Effector CD4-positive, alpha-beta T cell (primary cell): ENCODE results near the gene KBTBD7.
A peak's percentile ranks its signal among the peaks of the same experiment; 100 is the strongest.

ENCODE experiments used
- DNase-seq: peaks from one replicate; pipeline ENCODE4 v3.0.0-alpha.2; 2020
- total RNA-seq: gene quantifications from one replicate; lab custom pipeline; 2026; lab: John Stamatoyannopoulos, UW

Gene KBTBD7
- 12.8 reads per million, percentile 37 among the genes with 10 or more reads in this experiment for total RNA-seq

GRCh38 chr13:41193919-41194824 is at the start of gene KBTBD7:
KBTBD7 (minus strand) TSS chr13:41194569; CDS start chr13:41194257, 312 bp downstream.
- peak; percentile 87 for DNase-seq

DNA sequence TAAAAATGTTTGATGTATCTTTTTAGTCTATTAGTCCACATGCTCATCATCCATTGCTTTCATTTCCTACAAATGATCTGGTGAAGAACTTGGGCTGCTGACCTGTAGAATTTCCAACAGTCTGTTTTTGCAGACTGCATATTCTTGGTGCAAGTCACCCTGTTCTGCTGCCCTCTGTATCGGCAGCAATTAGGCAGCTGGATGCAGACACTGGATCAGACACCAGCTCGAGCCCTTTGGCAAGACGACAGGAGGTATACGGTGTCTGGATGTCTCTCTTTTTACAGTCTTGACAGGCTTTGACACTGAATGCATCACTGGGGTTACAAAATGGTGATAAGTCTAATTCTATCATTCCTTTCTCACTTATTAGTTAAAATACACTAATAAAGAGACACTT is 47.3 kb upstream of the KBTBD7 start:
- no peak for DNase-seq

DNA sequence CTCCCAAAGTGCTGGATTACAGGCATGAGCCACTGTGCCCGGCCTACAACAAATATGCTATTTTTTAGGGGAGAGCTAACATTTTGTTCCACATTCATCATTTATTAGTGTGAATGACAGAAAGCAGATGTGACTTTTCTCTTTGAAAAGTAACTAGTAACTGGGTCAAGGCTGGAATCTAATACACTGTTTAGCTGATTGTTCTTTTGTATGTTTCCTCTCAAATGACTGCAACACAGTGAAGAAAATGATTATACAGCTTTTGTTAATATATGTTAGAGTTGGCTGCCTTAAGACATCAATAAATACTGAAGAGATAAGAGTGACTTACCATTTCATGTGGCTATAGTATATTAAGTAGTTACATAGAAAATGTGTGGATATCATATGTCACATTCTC is 42.0 kb upstream of the KBTBD7 start:
- DNase-seq: no peak

DNA sequence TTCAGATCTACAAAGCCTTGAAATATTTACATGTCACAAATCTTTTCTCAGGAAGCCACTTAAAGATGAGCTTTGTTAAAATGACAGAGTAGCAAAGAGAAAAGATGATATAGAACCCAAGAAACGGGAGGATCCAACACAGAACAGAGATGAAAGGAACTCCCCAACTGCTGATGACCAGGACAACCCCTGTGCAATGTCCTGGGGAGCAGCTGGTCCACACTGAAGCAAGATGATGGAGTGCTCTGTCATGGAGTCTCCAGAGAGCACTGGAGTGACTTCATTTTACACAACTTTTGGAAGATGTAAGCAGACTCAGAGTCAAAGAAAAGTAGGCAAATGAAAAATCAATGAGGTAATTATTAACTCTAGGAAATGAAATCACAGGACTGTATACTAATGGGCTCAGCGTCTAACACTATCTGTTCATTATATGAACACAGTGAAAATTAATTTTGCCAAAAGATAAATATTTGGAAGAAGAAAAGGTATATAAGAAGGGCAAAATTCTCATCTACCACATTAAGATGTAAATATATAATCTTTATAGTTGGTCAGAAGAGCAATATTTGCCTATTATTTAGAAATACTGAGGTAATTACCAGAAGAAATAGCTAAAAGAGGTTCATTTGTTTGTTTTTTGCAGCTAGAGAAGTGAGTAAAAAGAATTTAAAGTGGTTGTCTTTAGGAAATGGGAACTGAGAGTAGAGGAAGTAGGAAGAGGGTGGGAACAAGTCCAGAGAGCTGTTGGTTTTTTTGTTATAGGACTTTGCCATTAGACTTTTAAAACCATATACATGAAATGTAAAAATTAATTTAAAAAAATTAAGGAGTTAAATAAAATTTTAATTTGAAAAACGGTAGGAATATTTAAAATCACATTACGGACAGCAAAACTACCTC is 38.5 kb upstream of the KBTBD7 start:
- no peak for DNase-seq

- no peak for DNase-seq
Measured at GRCh38 chr13:41231786-41232185, 37.4 kb upstream of the KBTBD7 start.

DNA sequence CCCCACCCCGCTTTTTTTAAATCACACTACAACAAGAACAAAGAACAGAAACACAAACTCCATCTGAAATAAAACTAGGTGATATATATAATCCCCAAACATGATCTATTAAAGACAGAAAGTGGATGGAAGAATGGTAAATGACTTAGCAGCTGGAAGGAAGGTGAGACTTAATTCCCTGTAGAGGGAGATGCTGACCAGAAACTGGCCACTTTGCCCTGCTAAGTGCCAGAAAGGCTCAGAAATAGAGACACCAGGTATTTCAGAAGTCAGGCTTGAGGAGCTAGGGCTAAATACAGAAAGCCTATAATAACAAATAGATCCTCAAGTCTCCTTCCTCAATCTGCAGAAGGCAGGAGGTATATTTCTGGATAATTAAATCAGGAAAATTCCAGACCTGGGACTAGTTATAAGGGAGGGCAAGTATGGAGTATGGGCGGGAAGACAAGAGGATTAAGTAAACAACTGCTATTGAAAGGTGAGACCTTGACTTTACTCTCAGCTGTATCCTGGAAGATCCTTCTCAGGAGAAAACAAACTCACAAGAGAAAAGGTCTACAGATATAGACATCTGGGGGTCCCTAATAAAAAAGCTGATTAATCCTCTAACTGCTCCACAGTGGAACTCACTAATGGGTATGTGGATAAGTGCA is 36.8 kb upstream of the KBTBD7 start:
- DNase-seq: no peak

DNA sequence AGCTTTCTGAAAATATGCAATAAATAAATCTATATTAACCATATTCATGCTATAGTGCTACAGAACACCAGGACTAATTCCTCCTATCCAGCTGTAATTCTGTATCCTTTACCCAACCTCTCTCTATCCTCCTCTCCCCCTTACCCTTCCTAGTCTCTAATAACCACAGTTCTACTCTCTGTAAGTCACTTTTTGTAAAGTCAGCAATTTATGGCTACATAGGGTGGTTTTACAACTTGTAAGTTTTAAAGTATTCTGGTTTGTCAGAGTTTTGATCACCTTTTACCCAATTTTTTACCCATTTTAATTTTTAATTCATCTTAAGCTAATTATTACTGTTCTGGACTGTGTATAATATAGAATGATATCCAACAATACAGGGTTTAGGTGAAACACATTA is 35.0 kb upstream of the KBTBD7 start:
- no peak for DNase-seq

GRCh38 chr13:41224113-41225110 is 30.0 kb upstream of the KBTBD7 start:
- no peak for DNase-seq

- DNase-seq: peak; percentile 27
Measured at GRCh38 chr13:41222259-41222852, 28.0 kb upstream of the KBTBD7 start.

GRCh38 chr13:41220401-41220800 is 26.0 kb upstream of the KBTBD7 start:
- no peak for DNase-seq

- no peak for DNase-seq
Measured at GRCh38 chr13:41216160-41216559, 21.8 kb upstream of the KBTBD7 start.

DNA sequence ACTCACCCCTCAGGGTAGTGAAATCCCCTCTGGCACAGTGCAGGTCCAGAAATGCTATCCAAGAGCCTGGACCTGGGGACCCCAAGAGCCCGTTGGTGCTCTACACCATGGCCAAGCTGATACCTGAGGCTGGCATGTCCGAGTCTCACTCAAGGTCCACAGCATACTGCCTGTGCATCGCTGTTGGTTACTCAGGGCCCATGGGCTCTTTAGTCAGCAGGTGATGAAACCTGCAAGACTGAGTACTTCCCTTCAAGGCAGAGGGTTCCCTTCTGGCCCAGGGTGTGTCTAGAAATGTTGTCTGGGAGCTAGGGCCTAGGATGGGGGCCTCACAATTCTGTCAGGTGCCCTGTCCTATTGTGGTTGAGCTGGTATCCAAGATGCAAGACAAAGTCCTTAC is 19.6 kb upstream of the KBTBD7 start:
- no peak for DNase-seq

GRCh38 chr13:41213316-41213715 is 18.9 kb upstream of the KBTBD7 start:
- DNase-seq: no peak

DNA sequence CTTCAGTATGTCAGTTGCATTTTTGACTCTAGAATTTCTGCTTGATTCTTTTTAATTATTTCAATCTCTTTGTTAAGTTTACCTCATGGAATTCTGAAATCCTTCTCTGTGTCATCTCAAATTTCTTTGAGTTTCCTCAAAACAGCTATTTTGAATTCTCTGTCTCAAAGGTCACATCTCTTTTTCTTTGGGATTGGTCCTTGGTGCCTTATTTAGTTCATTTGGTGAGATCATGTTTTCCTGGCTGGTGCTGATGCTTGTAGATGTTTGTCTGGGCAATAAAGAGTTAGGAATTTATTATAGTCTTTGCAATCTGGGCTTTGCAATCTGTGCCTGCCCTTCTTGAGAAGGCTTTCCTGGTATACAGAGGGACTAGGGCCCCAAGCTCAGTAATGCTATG is 18.5 kb upstream of the KBTBD7 start:
- no peak for DNase-seq

DNA sequence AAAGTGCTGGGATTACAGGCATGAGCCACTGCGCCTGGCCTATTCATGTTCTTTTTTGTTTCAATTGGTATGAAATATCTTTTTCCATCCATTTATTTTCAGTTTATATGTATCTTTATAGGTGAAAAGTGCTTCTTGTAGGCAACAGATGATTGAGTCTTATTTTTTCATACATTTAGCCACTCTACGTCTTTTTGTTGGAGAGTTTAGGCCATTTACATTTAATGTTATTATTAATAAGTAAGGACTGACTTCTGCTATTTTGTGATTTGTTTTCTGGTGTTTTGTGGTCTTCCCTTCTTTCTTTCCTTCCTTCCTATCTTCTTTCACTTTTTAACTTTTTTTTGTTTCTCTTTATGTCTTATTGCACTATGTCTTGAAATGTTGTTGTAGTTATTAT is 16.7 kb upstream of the KBTBD7 start:
- no peak for DNase-seq

DNA sequence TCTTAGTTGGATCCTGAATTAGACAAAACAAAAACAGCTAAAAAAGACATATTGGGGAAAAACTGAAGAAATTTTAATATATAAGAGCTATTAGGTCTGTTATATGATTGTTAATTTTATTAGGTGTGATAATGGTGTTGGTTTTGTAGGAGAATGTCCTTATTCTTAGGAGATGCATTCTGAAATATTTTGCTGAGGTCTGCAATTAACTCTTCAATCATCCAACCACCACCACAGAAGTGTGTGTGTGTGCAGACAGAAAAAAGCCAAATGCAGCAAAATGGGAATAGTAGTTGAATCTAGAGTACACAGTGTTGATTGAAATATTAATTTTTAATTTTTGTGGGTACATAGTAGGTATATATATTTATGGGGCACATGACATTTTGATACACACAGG is 12.1 kb upstream of the KBTBD7 start:
- no peak for DNase-seq

DNA sequence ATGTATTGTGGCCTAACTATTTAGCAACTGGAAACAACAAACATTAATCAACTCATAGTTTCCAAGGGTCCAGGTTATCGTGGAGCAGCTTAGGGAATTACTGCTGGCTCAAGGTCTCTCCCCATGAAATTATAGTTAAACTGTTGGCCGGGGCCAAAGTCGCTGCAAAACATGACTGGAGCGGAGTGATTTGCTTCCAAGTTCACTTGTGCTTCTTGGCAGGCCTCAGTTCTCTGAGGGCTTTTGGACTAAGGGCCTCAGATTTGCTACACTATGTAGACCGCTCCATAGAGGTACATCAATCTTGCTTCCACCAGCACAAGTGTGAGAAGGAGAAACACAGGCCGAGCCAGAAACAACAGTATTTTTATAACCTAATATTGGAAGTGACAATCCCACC is 9.4 kb upstream of the KBTBD7 start:
- no peak for DNase-seq

DNA sequence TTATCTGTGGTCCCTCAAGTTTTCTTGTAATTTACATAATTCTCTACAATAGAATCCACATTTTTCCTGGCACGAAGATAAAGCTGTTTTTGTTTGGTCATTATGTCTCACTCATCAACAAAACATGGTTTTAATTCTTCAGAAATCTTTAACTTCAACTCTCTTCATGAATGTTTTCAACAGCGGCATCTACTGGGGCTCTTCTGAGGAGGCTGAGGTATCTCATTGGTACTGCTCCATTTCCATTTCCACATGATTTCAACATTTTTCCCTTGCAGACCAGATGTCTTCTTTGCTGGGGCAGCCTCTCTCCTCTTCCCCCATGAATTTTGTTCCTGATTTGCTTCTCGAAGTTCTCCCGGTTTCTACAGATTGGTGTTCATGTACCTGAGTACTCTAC is 5.8 kb upstream of the KBTBD7 start:
- DNase-seq: no peak

- DNase-seq: no peak
Measured at GRCh38 chr13:41199526-41199925, 5.2 kb upstream of the KBTBD7 start.

- no peak for DNase-seq
Measured at GRCh38 chr13:41199079-41199478, 4.7 kb upstream of the KBTBD7 start.

- DNase-seq: no peak
Measured at GRCh38 chr13:41196620-41197019, 2.3 kb upstream of the KBTBD7 start.
